Measurements from ENCODE around the gene MRPL2.

Gene MRPL2

GRCh38 chr6:43075670-43076463 lies 16.6 kb upstream of the MRPL2 start, which contains the start of gene PTK7 (continued):
- TF ChIP-seq, protein P1, sequence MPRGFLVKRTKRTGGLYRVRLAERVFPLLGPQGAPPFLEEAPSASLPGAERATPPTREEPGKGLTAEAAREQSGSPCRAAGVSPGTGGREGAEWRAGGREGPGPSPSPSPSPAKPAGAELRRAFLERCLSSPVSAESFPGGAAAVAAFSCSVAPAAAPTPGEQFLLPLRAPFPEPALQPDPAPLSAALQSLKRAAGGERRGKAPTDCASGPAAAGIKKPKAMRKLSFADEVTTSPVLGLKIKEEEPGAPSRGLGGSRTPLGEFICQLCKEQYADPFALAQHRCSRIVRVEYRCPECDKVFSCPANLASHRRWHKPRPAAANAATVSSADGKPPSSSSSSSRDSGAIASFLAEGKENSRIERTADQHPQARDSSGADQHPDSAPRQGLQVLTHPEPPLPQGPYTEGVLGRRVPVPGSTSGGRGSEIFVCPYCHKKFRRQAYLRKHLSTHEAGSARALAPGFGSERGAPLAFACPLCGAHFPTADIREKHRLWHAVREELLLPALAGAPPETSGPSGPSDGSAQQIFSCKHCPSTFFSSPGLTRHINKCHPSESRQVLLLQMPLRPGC (tag by site-specific recombination; IDR thresholded peaks at IDR 0.05): no peak
- TF ChIP-seq ZNF24 (tag by site-specific recombination; IDR thresholded peaks at IDR 0.05) (no peak), ZFP69B (tag by site-specific recombination; IDR thresholded peaks at IDR 0.05) (peak; percentile 92), ZNF16 (tag by site-specific recombination; IDR thresholded peaks at IDR 0.05; ENCODE audit: low read depth) (no peak)

- ChIA-PET POLR2A (interaction anchor here (0.8 to 2.6 kb wide), 7 partner anchors 15 to 96 kb away, joined by 3 to 18 read pairs (median 5); partner anchors contain the start of genes CUL7, KLC4, MRPL2 and PEX6), CTCF (interaction anchor here (0.6 to 7.6 kb wide), 4 partner anchors 54 to 173 kb away, joined by 3 to 83 read pairs (median 5); no protein-coding TSS in a partner anchor)
- peaks cover 14% of the 10 kb centered on the region for H3K4me1 ChIP-seq (ENCODE audit: control insufficient read depth, insufficient read depth, low read length)
- H3K4me3 ChIP-seq (ENCODE audit: low read depth, low read length): no peak overlapping the region
- no peaks in the 10 kb centered on the region for H3K9me3 ChIP-seq (ENCODE audit: control insufficient read depth, insufficient read depth, low read depth, low read length)
- H3K36me3 ChIP-seq (ENCODE audit: control insufficient read depth in 2 of 2, insufficient read depth in 1 of 2, low read length in 2 of 2): peaks cover 3 to 39% of the 10 kb centered on the region in 2 experiments; a peak in 2 of 3 replicates
- H3K27ac ChIP-seq (ENCODE audit: extremely low read depth, low read depth, low read length): peak overlapping the region; percentile 47
- peak; percentile 40; the same call in 1 of the 2 replicates for TF ChIP-seq GLIS2 (tag by site-specific recombination; IDR thresholded peaks at IDR 0.05)
- no peak for TF ChIP-seq ZNF558 (tag by site-specific recombination; IDR thresholded peaks at IDR 0.05)
- no peak for TF ChIP-seq ZNF211 (tag by site-specific recombination; IDR thresholded peaks at IDR 0.05; ENCODE audit: low read depth)
- TF ChIP-seq ZNF514 (tag by site-specific recombination; IDR thresholded peaks at IDR 0.05): no peak
- no peak for TF ChIP-seq WT1 (tag by site-specific recombination; IDR thresholded peaks at IDR 0.05)
- no peak for TF ChIP-seq KLF7 (tag by site-specific recombination; IDR thresholded peaks at IDR 0.05; ENCODE audit: borderline replicate concordance)
- TF ChIP-seq ZNF600 (tag by site-specific recombination; IDR thresholded peaks at IDR 0.05): no peak
- no peak for TF ChIP-seq ZSCAN23 (tag by site-specific recombination; IDR thresholded peaks at IDR 0.05)
- no peak for TF ChIP-seq ZNF843 (tag by site-specific recombination; IDR thresholded peaks at IDR 0.05)
- peak; percentile 60; the same call in 1 of the 2 replicates for TF ChIP-seq ZIC2 (tag by site-specific recombination; IDR thresholded peaks at IDR 0.05)
- no peak for TF ChIP-seq ZNF580 (tag by site-specific recombination; IDR thresholded peaks at IDR 0.05)
- TF ChIP-seq ZSCAN16 (tag by site-specific recombination; IDR thresholded peaks at IDR 0.05): no peak
- no peak for TF ChIP-seq ZNF18 (tag by site-specific recombination; IDR thresholded peaks at IDR 0.05)
- TF ChIP-seq ZFHX2 (tag by site-specific recombination; conservative IDR thresholded peaks at IDR 0.05): peak; percentile 80
- no peak for TF ChIP-seq TCF7L2 (IDR thresholded peaks at IDR 0.05; ENCODE audit: borderline replicate concordance, low read depth, low read length)
- peak; percentile 60; the same call in 1 of the 2 replicates for TF ChIP-seq EGR2 (tag by site-specific recombination; IDR thresholded peaks at IDR 0.05; ENCODE audit: low read depth)
- no peak for TF ChIP-seq ZNF10 (tag by site-specific recombination; IDR thresholded peaks at IDR 0.05)
- TF ChIP-seq, protein P2, sequence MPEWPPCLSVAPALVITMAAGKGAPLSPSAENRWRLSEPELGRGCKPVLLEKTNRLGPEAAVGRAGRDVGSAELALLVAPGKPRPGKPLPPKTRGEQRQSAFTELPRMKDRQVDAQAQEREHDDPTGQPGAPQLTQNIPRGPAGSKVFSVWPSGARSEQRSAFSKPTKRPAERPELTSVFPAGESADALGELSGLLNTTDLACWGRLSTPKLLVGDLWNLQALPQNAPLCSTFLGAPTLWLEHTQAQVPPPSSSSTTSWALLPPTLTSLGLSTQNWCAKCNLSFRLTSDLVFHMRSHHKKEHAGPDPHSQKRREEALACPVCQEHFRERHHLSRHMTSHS (tag by site-specific recombination; IDR thresholded peaks at IDR 0.05): no peak
- TF ChIP-seq SALL2 (tag by site-specific recombination; IDR thresholded peaks at IDR 0.05; ENCODE audit: borderline replicate concordance): no peak
- no peak for TF ChIP-seq ZNF830 (tag by site-specific recombination; IDR thresholded peaks at IDR 0.05; ENCODE audit: low read depth)
- TF ChIP-seq ZNF76 (tag by site-specific recombination; IDR thresholded peaks at IDR 0.05; ENCODE audit: borderline replicate concordance, low read depth): no peak
- TF ChIP-seq ZNF221 (tag by site-specific recombination; IDR thresholded peaks at IDR 0.05; ENCODE audit: borderline replicate concordance): no peak
- no peak for TF ChIP-seq GLIS1 (tag by site-specific recombination; IDR thresholded peaks at IDR 0.05)
- TF ChIP-seq, protein P3, sequence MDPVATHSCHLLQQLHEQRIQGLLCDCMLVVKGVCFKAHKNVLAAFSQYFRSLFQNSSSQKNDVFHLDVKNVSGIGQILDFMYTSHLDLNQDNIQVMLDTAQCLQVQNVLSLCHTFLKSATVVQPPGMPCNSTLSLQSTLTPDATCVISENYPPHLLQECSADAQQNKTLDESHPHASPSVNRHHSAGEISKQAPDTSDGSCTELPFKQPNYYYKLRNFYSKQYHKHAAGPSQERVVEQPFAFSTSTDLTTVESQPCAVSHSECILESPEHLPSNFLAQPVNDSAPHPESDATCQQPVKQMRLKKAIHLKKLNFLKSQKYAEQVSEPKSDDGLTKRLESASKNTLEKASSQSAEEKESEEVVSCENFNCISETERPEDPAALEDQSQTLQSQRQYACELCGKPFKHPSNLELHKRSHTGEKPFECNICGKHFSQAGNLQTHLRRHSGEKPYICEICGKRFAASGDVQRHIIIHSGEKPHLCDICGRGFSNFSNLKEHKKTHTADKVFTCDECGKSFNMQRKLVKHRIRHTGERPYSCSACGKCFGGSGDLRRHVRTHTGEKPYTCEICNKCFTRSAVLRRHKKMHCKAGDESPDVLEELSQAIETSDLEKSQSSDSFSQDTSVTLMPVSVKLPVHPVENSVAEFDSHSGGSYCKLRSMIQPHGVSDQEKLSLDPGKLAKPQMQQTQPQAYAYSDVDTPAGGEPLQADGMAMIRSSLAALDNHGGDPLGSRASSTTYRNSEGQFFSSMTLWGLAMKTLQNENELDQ (tag by site-specific recombination; IDR thresholded peaks at IDR 0.05; ENCODE audit: low read depth): no peak
- no peak for TF ChIP-seq SETDB1 (IDR thresholded peaks at IDR 0.05; ENCODE audit: insufficient read length, low read length)
Measured at GRCh38 chr6:43074847-43075669, 15.8 kb upstream of the MRPL2 start.

Measured in HEK293 (cell line).